ENCODE data around the gene EHD3. TPM values are rescaled to one million over a fixed set of nuclear protein-coding genes. Genes with fewer than 3 reads are reported as not detected.

EHD3 gene
- total RNA-seq, 2 experiments from 2014 or later, result 0.54 to 0.60 TPM

GRCh38 chr2:31267437-31268120, 33.6 kb downstream of the EHD3 start:
- ChIA-PET CTCF (no interaction called here), POLR2A (no interaction called here)
- H3K9me3 Mint-ChIP-seq, result no peaks in the 10 kb centered on the region
- no peaks in the 10 kb centered on the region for H3K36me3 Mint-ChIP-seq (ENCODE audit: low read depth)
- no peak overlapping the region for H3K4me3 Mint-ChIP-seq
- TF ChIP-seq CTCF (IDR thresholded peaks at IDR 0.05), result no peak
- intact Hi-C loops (cut with micrococcal nuclease), result no loop called here
- DNase-seq (no peak), ATAC-seq (no peak)
- no peaks in the 10 kb centered on the region for H3K27me3 Mint-ChIP-seq
- H3K4me1 Mint-ChIP-seq (ENCODE audit: low read depth), result no peaks in the 10 kb centered on the region
- no peak overlapping the region for H3K27ac Mint-ChIP-seq

GRCh38 chr2:31268344-31268743, 34.4 kb downstream of the EHD3 start:
- Mint-ChIP-seq H3K9me3 (no peaks in the 10 kb centered on the region), H3K4me3 (no peak overlapping the region), H3K27me3 (no peaks in the 10 kb centered on the region), H3K4me1 (ENCODE audit: low read depth) (no peaks in the 10 kb centered on the region), H3K36me3 (ENCODE audit: low read depth) (no peaks in the 10 kb centered on the region), H3K27ac (no peak overlapping the region)
- no peak for ATAC-seq
- no peak for DNase-seq
- intact Hi-C loops (cut with micrococcal nuclease), result no loop called here
- TF ChIP-seq CTCF (IDR thresholded peaks at IDR 0.05), result no peak
- POLR2A ChIA-PET, result no interaction called here
- CTCF ChIA-PET, result no interaction called here

GRCh38 chr2:31269087-31269486, 35.1 kb downstream of the EHD3 start:
- no peak for DNase-seq
- ATAC-seq, result no peak
- H3K27me3 Mint-ChIP-seq, result peaks cover 2% of the 10 kb centered on the region
- H3K27ac Mint-ChIP-seq, result no peak overlapping the region
- no peak overlapping the region for H3K4me3 Mint-ChIP-seq
- intact Hi-C loops (cut with micrococcal nuclease), result no loop called here
- TF ChIP-seq CTCF (IDR thresholded peaks at IDR 0.05), result no peak
- POLR2A ChIA-PET, result no interaction called here
- H3K4me1 Mint-ChIP-seq (ENCODE audit: low read depth), result no peaks in the 10 kb centered on the region
- H3K9me3 Mint-ChIP-seq, result no peaks in the 10 kb centered on the region
- CTCF ChIA-PET, result no interaction called here
- H3K36me3 Mint-ChIP-seq (ENCODE audit: low read depth), result no peaks in the 10 kb centered on the region

GRCh38 chr2:31270131-31270530, 36.2 kb downstream of the EHD3 start:
- H3K9me3 Mint-ChIP-seq, result no peaks in the 10 kb centered on the region
- no peak overlapping the region for H3K27ac Mint-ChIP-seq
- TF ChIP-seq CTCF (IDR thresholded peaks at IDR 0.05), result no peak
- ATAC-seq (no peak), DNase-seq (no peak)
- peaks cover 8% of the 10 kb centered on the region for H3K27me3 Mint-ChIP-seq
- no peaks in the 10 kb centered on the region for H3K4me1 Mint-ChIP-seq (ENCODE audit: low read depth)
- intact Hi-C loops (cut with micrococcal nuclease), result no loop called here
- ChIA-PET CTCF (no interaction called here), POLR2A (no interaction called here)
- no peak overlapping the region for H3K4me3 Mint-ChIP-seq
- no peaks in the 10 kb centered on the region for H3K36me3 Mint-ChIP-seq (ENCODE audit: low read depth)

GRCh38 chr2:31270822-31271231, 36.9 kb downstream of the EHD3 start:
- DNase-seq, result no peak
- ChIA-PET POLR2A (no interaction called here), CTCF (no interaction called here)
- intact Hi-C loops (cut with micrococcal nuclease), result no loop called here
- peaks cover 8% of the 10 kb centered on the region for H3K27me3 Mint-ChIP-seq
- H3K36me3 Mint-ChIP-seq (ENCODE audit: low read depth), result no peaks in the 10 kb centered on the region
- TF ChIP-seq CTCF (IDR thresholded peaks at IDR 0.05), result no peak
- H3K9me3 Mint-ChIP-seq, result no peaks in the 10 kb centered on the region
- no peak overlapping the region for H3K27ac Mint-ChIP-seq
- no peak overlapping the region for H3K4me3 Mint-ChIP-seq
- H3K4me1 Mint-ChIP-seq (ENCODE audit: low read depth), result no peaks in the 10 kb centered on the region
- no peak for ATAC-seq

Measured in activated CD8-positive, alpha-beta T cell treated with anti-CD3 and anti-CD28 coated beads for 36 hours (primary cell).